Pancreas (tissue), 10 donors: ENCODE measurements around the gene MCTP1. TPM values are rescaled to one million over a fixed set of nuclear protein-coding genes. Genes with fewer than 3 reads are reported as not detected.

Experiments used
- ATAC-seq, 4 donors: fragments of 200-7000 bp; cut with Tn5 transposase; one replicate each; pipeline versions ENCODE4 v1.8.0 to v1.9.1; 2020; ENCODE audit warnings: mild to moderate bottlenecking in 4 of 4, moderate library complexity in 4 of 4
- DNase-seq, 6 donors: peaks; one replicate each; pipeline ENCODE4 v3.0.0-alpha.2; 2020
- FAIRE-seq: peaks from 2 replicates; lab custom pipeline; 2012; peaks lifted over from hg19 to GRCh38; lab: Jason Lieb, UNC
- H3K27ac ChIP-seq, 4 donors: fragments of 200-600 bp; sonication (generic); 1 replicate in 3 of 4; 2 replicates in 1 of 4; pipeline versions ENCODE4 v1.5.0 to v1.8.0; 2020
- H3K27me3 ChIP-seq, 4 donors: fragments of 200-600 bp; one replicate each; pipeline ENCODE4 v1.8.0; 2021
- H3K36me3 ChIP-seq, 3 donors: fragments of 200-600 bp; sonication (generic) in 1 of 3; one replicate each; pipeline versions ENCODE4 v1.5.0 to v1.8.0; 2020 to 2021
- H3K4me1 ChIP-seq, 3 donors: fragments of 200-600 bp; one replicate each; pipeline ENCODE4 v1.8.0; 2021
- H3K4me3 ChIP-seq, 4 donors: fragments of 200-600 bp; sonication (generic) in 2 of 4; one replicate each; pipeline versions ENCODE4 v1.5.0 to v1.8.0; 2020 to 2021
- H3K9me3 ChIP-seq, 4 donors: fragments of 200-600 bp; one replicate each; pipeline ENCODE4 v1.8.0; 2021
- CTCF ChIP-seq, 4 donors: fragments of 200-600 bp; sonication (generic) in 3 of 4; IDR thresholded peaks; one replicate each; pipeline versions ENCODE4 v1.5.0 to v1.8.0; 2021; ENCODE audit warnings: antibody characterized with exemption in 4 of 4
- WGBS, 2 donors: extraction: QIAGEN DNeasy Blood & Tissue Kit; methylation state at CpG; one replicate each; pipeline ENCODE4 v1.1.7; 2013; 5-methylcytosine and 5-hydroxymethylcytosine counted together
- intact Hi-C, 3 donors: fragments of 100-400 bp; cut with DNase I; formaldehyde crosslinking; loops; one replicate each; pipeline versions ENCODE4 v1.11.1 to v1.14.2; 2022
- polyA plus RNA-seq, 2 donors: library from polyadenylated mRNA; stranded (reverse); fragments of 200-250 nt; gene quantifications; one replicate each; pipeline ENCODE4 v1.2.3, GENCODE V29; 2013
- total RNA-seq, 6 donors: library from RNA; stranded (reverse); fragmentation: NEBNext Ultra II Directional in 4 of 6; extraction: Animal tissue kit (Norgen Biotek cat#: 25700) in 4 of 6; gene quantifications; one replicate each; pipeline versions ENCODE4 v1.2.1 to v1.2.4, GENCODE V29; 2021 to 2023
- donor health status: healthy with polysubstance abuse.
- donor health status: DM: no; HTN: no; CAD: no; lungs with moderate emphysema.
- donor health status: DM: no; HTN: no; CAD: no.
- donor health status: control.
- donor health status: control.
- donor health status: Bipolar disorder and iron deficiency.
- donor health status: DM: yes; HTN: yes; CAD: no.
- donor health status: DM: no; HTN: no; CAD: no.
- donor health status: DM: no; HTN: no; CAD: no.
- donor health status: DM: yes; HTN: yes; CAD: no.

MCTP1 gene
- total and polyA plus RNA-seq, 8 donors: 0.80 to 8.1 (median 2.2) TPM

DNA sequence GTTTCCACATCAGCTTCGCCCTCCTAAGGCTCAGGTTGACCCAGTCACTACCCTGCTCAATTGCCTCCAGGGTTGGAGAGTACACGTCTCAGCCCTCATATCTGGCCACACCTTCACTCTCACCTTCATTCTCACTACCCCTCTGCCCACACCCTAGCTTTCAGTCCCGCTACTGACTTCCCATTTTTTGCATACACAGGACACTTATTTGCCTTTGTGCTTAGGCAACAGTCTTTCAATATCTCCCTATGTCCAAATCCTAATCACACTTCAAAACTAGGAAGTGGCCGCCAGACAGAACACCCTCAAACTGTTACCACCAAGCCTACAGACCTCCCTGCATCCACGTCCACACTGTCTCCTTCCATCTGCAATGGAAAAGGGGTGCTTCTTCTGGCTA, 10.9 kb downstream of the MCTP1 start:
- Histone ChIP-seq H3K36me3 (no peaks in the 10 kb centered on the region), H3K9me3 (no peaks in the 10 kb centered on the region), H3K27me3 (no peaks in the 10 kb centered on the region), H3K4me3 (no peak overlapping the region), H3K4me1 (no peaks in the 10 kb centered on the region), H3K27ac (no peak overlapping the region)
- intact Hi-C loops: no loop called here
- no peak for TF ChIP-seq CTCF (IDR thresholded peaks at IDR 0.05)
- ATAC-seq (no peak), FAIRE-seq (no peak), DNase-seq (no peak)
- 50 to 65% methylated on average over 5 of the region's 5 CpGs for WGBS, 2 donors

GRCh38 chr5:95272316-95272929, 12.5 kb downstream of the MCTP1 start:
- no peak for FAIRE-seq

GRCh38 chr5:95262933-95263660, 21.8 kb downstream of the MCTP1 start:
- H3K36me3 ChIP-seq: no peaks in the 10 kb centered on the region
- H3K9me3 ChIP-seq: no peaks in the 10 kb centered on the region
- intact Hi-C loops: no loop called here
- 51 to 54% methylated on average over 3 of the region's 3 CpGs for WGBS, 2 donors
- no peak for TF ChIP-seq CTCF (IDR thresholded peaks at IDR 0.05)
- H3K4me1 ChIP-seq: no peaks in the 10 kb centered on the region
- H3K27ac ChIP-seq: no peak overlapping the region
- H3K4me3 ChIP-seq: no peak overlapping the region
- DNase-seq: no peak
- no peak for FAIRE-seq
- ATAC-seq: peak in 1 of 4 donors; percentile 20
- no peaks in the 10 kb centered on the region for H3K27me3 ChIP-seq

More at GRCh38 chr5:95272316-95272929, 12.5 kb downstream of the MCTP1 start:
- no peak for TF ChIP-seq CTCF (IDR thresholded peaks at IDR 0.05)
- ATAC-seq (no peak), DNase-seq (no peak)
- Histone ChIP-seq H3K36me3 (no peaks in the 10 kb centered on the region), H3K27ac (no peak overlapping the region), H3K27me3 (no peaks in the 10 kb centered on the region), H3K4me1 (no peaks in the 10 kb centered on the region), H3K9me3 (no peaks in the 10 kb centered on the region), H3K4me3 (no peak overlapping the region)
- intact Hi-C loops: no loop called here

DNA sequence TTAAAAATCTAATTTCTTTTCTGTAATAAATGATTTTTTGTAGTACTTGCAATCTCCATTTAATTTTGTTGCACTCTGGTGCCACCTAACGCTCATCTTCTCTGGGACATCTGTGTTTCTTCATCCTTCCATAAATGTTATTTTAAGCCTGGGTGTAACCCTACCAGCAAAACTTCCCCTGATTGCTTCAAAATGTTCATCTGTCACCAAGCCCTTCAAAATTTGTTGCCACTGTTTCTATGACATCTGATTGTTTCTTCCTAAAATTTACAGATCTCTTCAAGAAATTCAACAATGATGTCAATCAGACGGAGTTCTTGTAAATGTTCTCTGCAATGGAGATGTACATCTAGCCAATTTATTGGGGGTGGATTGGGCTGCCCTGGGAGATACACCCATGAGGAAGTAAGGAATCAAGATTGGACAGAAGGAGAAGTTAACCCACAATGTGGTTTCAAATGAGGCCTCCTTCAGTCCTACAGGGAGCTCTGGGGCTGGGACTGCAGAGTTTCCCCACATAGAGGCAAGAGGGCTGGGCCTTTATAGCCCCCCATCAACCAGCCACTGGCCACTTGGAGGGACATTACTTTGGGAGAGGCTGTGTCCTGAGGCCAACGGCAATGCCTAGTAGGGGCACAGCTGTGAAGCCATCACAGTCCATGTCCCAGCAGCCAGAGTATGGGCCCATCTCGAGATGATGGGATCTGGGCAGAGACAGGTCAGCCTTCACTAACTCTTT, 23.3 kb downstream of the MCTP1 start:
- Histone ChIP-seq H3K9me3 (no peaks in the 10 kb centered on the region), H3K27me3 (no peaks in the 10 kb centered on the region), H3K27ac (no peak overlapping the region), H3K4me3 (no peak overlapping the region), H3K4me1 (no peaks in the 10 kb centered on the region), H3K36me3 (no peaks in the 10 kb centered on the region)
- TF ChIP-seq CTCF (IDR thresholded peaks at IDR 0.05): peak in 1 of 4 donors; percentile 11
- no peak for FAIRE-seq
- intact Hi-C loops: no loop called here
- DNase-seq: no peak
- peak in 2 of 4 donors; percentile 36 to 72 for ATAC-seq
- 56 to 68% methylated on average over 4 of the region's 4 CpGs for WGBS, 2 donors
